SJSA1 (cell line): ENCODE measurements around the gene PKIG. TPM values are rescaled to one million over a fixed set of nuclear protein-coding genes. Genes with fewer than 3 reads are reported as not detected.
"Not testable (repeated sequence)": the region's sequence is repeated elsewhere in the genome, so short reads cannot be mapped to it uniquely, and the experiment has no call there.

Experiments used
- DNase-seq, 2 experiments: peaks; one replicate each; pipeline ENCODE4 v3.0.0-alpha.2; 2015 to 2020; ENCODE audit warnings: low spot score in 2 of 2, low read depth in 1 of 2
- H3K27ac ChIP-seq: fragments of 250-450 bp; sonication (Bioruptor Pico); 2 replicates; pipeline ENCODE4 v1.5.1; 2020; ENCODE audit warnings: mild to moderate bottlenecking, moderate library complexity
- H3K27me3 ChIP-seq: fragments of 250-450 bp; sonication (Bioruptor Pico); replicated peaks from 2 replicates; pipeline ENCODE4 v1.5.1; 2020; ENCODE audit warnings: mild to moderate bottlenecking, moderate library complexity
- H3K36me3 ChIP-seq: fragments of 250-450 bp; sonication (Bioruptor Pico); 2 replicates; pipeline ENCODE4 v1.5.1; 2020; ENCODE audit warnings: mild to moderate bottlenecking
- H3K4me1 ChIP-seq: fragments of 250-450 bp; sonication (Bioruptor Pico); replicated peaks from 2 replicates; pipeline ENCODE4 v1.6.1; 2021; ENCODE audit warnings: mild to moderate bottlenecking
- H3K4me3 ChIP-seq: fragments of 250-450 bp; sonication (Bioruptor Pico); 2 replicates; pipeline ENCODE4 v1.5.1; 2020; ENCODE audit warnings: mild to moderate bottlenecking
- H3K9me3 ChIP-seq: fragments of 250-450 bp; sonication (Bioruptor Pico); replicated peaks from 2 replicates; pipeline ENCODE4 v1.5.1; 2020; ENCODE audit warnings: mild to moderate bottlenecking
- total RNA-seq: library from RNA; depleted of rRNA; stranded (reverse); fragments of >200 nt; shearing (Covaris generic); gene quantifications from 2 replicates; pipeline ENCODE4 v1.2.3, GENCODE V29; 2014

The PKIG gene
- total RNA-seq, 1 experiment from 2014 or later: 54.6 TPM

DNA sequence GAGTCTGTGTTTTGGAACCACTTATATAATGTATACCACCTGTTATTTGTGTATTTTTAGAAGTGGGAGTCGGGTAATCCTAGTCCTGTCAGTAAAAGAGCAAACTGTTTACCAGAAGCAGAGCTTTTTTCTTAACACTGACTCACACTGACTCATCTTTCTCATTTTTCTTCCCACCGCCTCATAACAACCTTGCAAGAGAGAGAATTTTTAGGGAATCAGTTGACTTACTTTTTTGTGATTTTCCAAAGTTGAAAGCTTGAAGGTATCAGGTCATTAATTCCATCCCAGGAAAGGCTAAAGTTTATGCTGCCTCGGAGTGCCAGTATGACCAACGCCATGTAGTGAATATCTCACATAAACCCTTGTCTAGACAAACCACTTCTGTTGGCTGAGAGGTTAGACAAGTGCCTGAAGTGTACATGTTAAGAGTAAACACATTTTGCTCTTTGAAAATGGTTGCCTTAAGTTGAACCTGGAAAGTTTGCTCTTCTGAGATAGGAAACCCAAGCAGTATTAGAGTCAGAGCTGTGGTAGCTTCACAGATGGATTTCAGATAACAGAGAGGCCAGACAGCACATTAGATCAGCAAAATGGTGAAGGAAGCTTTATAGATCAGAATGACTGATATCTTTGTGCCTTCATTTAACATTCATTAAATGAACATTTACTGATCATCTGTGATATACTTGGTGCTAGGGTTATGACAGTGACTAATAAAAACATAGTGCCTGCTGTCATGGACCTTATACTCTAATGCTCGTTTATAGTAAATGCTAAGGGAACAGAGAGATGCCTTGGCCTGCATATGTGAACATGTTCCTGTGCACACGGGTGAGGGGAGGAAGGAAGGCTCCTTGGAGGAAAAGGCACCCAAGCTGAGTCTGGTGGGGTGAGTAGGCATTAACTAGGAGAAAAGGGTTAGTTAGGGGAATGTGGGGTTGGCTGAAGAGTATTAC lies 29.1 kb upstream of the PKIG start:
- Histone ChIP-seq H3K4me1 (peaks cover 44% of the 10 kb centered on the region), H3K27ac (peak overlapping the region; percentile 37), H3K4me3 (no peak overlapping the region), H3K9me3 (no peaks in the 10 kb centered on the region), H3K36me3 (no peaks in the 10 kb centered on the region), H3K27me3 (no peaks in the 10 kb centered on the region)
- DNase-seq: peak in 1 of 2 experiments; percentile 85

DNA sequence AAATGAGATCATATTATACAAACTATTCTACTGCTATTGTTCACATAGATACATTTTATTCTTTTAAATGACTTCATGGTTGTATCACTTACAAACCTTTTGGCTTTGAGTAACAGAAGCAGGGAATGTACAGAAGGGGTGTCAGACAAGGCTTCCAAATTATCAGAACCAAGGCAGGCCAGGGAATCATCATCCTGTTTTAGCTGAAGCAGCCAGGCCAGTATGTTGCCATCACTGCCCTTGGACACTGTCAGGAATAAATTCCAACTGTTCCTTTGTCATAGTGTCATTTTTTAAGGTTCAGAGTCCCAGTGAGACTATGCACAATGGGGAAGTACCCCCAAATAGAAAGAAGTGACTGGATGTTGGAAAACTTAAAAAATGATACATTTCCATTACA lies 23.1 kb upstream of the PKIG start:
- Histone ChIP-seq H3K27me3 (no peaks in the 10 kb centered on the region), H3K9me3 (no peaks in the 10 kb centered on the region), H3K27ac (no peak overlapping the region), H3K4me1 (peaks cover 5% of the 10 kb centered on the region), H3K36me3 (no peaks in the 10 kb centered on the region), H3K4me3 (no peak overlapping the region)
- DNase-seq: no peak

DNA sequence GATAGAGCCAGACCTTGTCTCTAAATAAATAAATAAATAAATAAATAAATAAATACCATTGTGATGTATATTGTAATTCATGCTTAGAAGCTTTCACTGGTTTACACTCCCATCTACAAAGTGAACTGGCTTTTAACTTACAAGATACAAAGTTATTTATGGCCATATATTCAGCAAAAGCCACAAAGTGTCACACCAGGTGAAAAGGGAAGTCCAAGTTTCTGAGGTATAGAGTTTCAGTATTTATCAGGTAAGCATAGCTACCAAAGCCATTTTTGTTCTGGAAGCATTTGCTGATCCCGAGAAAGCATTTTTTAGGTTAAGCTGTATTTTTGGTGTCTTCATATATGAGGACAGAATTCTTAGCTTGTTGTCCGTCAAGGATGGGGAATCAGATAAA lies 22.1 kb upstream of the PKIG start:
- Histone ChIP-seq H3K36me3 (no peaks in the 10 kb centered on the region), H3K4me1 (peaks cover 5% of the 10 kb centered on the region; the same call in 1 of the 2 replicates), H3K27me3 (no peaks in the 10 kb centered on the region), H3K9me3 (no peaks in the 10 kb centered on the region), H3K27ac (no peak overlapping the region), H3K4me3 (no peak overlapping the region)
- DNase-seq: no peak

GRCh38 chr20:44560818-44561217 lies 21.6 kb upstream of the PKIG start:
- not testable (repeated sequence) for H3K27ac ChIP-seq, H3K4me3 ChIP-seq, H3K4me1 ChIP-seq

GRCh38 chr20:44561876-44562275 lies 20.5 kb upstream of the PKIG start:
- Histone ChIP-seq H3K9me3 (no peaks in the 10 kb centered on the region), H3K36me3 (no peaks in the 10 kb centered on the region)

More at GRCh38 chr20:44560818-44561217, 21.6 kb upstream of the PKIG start:
- DNase-seq, H3K36me3 ChIP-seq, H3K27me3 ChIP-seq, H3K9me3 ChIP-seq: not testable (repeated sequence)

GRCh38 chr20:44566018-44566417 lies 16.4 kb upstream of the PKIG start:
- DNase-seq: peak; percentile 51 to 78
- H3K4me1 ChIP-seq: peaks cover 19% of the 10 kb centered on the region

More at GRCh38 chr20:44561876-44562275, 20.5 kb upstream of the PKIG start:
- DNase-seq: no peak
- H3K27me3 ChIP-seq: no peaks in the 10 kb centered on the region
- peaks cover 18% of the 10 kb centered on the region for H3K4me1 ChIP-seq
- H3K27ac ChIP-seq: no peak overlapping the region
- no peak overlapping the region for H3K4me3 ChIP-seq

GRCh38 chr20:44566811-44567210 lies 15.6 kb upstream of the PKIG start:
- Histone ChIP-seq H3K27me3 (no peaks in the 10 kb centered on the region; the same call in 1 of the 2 replicates), H3K4me3 (no peak overlapping the region), H3K27ac (no peak overlapping the region), H3K9me3 (no peaks in the 10 kb centered on the region), H3K4me1 (peaks cover 25% of the 10 kb centered on the region), H3K36me3 (no peaks in the 10 kb centered on the region)
- no peak for DNase-seq

More at GRCh38 chr20:44566018-44566417, 16.4 kb upstream of the PKIG start:
- H3K27me3 ChIP-seq: no peaks in the 10 kb centered on the region; the same call in 1 of the 2 replicates
- no peak overlapping the region for H3K27ac ChIP-seq
- no peaks in the 10 kb centered on the region for H3K36me3 ChIP-seq
- H3K4me3 ChIP-seq: no peak overlapping the region
- H3K9me3 ChIP-seq: no peaks in the 10 kb centered on the region

DNA sequence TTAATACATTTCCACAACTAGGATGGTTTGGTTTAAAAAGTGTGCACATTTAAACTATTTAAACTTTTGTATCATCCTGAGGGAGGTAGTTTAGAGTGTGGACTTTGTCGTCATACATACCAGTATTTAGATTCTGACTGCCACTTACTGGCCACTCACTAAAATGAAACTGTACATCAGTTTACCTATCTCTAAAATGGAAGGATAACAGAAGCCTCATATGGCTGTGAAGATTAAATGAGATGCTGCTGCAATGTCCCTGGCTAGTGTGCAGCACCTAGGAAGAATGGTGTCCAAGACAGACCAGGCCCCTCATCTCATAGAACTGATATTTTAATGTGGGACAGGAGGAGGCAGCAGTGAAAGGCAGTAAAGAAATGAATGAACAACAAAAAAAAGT lies 12.0 kb upstream of the PKIG start:
- H3K36me3 ChIP-seq: no peaks in the 10 kb centered on the region
- no peak overlapping the region for H3K27ac ChIP-seq
- no peaks in the 10 kb centered on the region; the same call in 1 of the 2 replicates for H3K27me3 ChIP-seq
- no peaks in the 10 kb centered on the region for H3K9me3 ChIP-seq
- DNase-seq: no peak
- H3K4me3 ChIP-seq: no peak overlapping the region
- H3K4me1 ChIP-seq: peaks cover 47% of the 10 kb centered on the region

DNA sequence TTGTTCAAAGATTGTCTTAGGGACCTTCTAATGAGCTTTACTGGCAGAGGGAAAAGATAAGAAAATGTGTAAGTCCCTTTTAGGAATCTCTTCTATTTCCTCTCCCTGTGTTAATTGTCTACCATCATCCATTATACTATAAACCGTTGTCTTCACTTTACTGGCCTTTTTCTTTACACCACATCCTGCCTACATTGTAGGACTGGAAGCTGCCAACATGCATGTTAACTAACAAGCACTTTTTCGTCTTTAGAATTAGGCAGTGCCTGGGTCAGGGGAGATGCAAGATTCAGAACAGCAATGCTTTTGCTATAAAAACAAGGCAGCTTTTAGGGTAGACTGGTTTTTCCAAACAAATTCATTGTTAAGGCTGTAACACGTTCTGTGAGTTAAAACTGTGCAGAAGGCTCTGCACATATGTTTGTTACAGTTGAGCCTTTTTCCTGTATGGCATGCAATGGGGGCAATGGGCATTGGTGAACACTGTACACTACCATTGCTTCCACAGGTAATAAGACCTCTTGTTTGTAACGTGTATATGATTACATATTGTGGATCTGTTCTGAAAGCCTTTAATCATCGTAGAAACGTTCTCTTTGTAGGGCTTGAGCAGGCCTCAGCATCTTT lies 10.9 kb upstream of the PKIG start:
- H3K27me3 ChIP-seq: no peaks in the 10 kb centered on the region; the same call in 1 of the 2 replicates
- no peaks in the 10 kb centered on the region for H3K36me3 ChIP-seq
- DNase-seq: no peak
- H3K27ac ChIP-seq: peak overlapping the region; percentile 98; the same call in 1 of the 2 replicates
- H3K4me3 ChIP-seq: no peak overlapping the region
- H3K4me1 ChIP-seq: peaks cover 41% of the 10 kb centered on the region
- no peaks in the 10 kb centered on the region for H3K9me3 ChIP-seq

DNA sequence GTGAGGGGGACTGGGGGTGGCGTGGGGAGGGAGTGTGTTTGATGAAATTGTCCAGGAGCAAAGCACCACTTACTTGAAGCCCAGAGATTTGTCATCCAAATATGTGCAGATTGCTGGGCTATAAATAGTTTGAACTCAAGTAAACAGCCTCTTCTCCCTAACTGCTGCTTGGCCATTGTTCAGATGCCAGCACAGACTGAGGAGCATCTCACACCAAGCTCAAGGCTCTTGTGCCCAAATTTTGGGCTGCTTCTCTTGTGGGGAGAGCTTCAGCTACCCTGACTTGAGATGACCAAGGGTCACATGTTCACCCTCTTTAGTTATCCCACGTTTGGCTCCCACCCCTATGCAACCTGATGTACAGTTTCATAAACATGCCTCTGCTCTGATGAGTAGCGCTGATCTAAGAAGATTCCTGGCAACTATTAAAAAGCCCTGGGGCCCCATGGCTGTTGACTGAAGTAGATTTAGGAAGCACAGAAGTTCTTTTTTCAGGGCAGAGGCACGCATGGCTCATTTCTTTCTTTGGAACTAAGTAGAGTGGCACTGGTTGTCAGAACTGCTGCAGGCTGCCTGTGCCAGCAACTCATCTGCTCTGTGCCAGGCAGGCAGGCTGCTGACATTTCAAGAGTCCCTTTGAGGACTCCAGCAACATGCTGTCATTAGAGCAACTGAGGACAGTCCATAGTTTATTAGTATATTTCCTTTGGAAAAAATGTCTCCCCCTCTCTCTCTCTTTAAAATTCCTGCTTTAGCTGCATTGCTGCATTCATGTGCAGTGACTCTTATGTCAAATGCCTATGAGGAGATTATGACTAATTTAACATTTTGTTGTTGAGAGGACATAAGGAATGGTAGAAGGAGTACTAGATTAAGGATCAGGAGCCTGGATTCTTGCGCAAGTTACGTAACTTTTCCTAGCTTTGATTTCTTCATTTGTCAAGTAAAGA lies 9.6 kb upstream of the PKIG start:
- DNase-seq: peak; percentile 72 to 93
- Histone ChIP-seq H3K27me3 (no peaks in the 10 kb centered on the region), H3K4me3 (no peak overlapping the region), H3K9me3 (peaks cover 4% of the 10 kb centered on the region; the same call in 1 of the 2 replicates), H3K36me3 (no peaks in the 10 kb centered on the region), H3K4me1 (peaks cover 45% of the 10 kb centered on the region), H3K27ac (peak overlapping the region; percentile 98)

DNA sequence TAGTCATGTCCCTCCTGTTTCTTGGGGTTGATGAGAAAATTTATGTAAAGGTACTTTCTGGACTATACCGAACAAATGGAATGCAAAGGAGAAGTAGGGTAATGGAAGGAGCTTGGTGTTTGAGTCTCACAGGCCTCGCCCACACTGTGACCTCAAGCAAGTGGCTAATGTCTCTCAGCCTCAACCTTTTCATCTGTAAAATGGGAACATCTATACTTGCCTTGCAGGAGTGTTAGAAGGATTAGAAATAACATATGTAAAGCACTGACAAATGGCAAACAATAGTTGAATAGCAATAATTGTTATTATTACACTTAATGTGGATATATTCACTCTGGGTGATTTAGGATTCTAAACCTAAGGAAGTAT lies 8.9 kb upstream of the PKIG start:
- H3K4me1 ChIP-seq: peaks cover 45% of the 10 kb centered on the region

GRCh38 chr20:44574372-44574771 lies 8.0 kb upstream of the PKIG start:
- no peak for DNase-seq
- Histone ChIP-seq H3K9me3 (peaks cover 4% of the 10 kb centered on the region; the same call in 1 of the 2 replicates), H3K27ac (no peak overlapping the region), H3K36me3 (no peaks in the 10 kb centered on the region), H3K4me1 (peaks cover 49% of the 10 kb centered on the region), H3K27me3 (no peaks in the 10 kb centered on the region), H3K4me3 (no peak overlapping the region)

More for the DNA sequence above, 8.9 kb upstream of the PKIG start:
- Histone ChIP-seq H3K4me3 (no peak overlapping the region), H3K27ac (peak overlapping the region; percentile 98), H3K27me3 (no peaks in the 10 kb centered on the region), H3K36me3 (no peaks in the 10 kb centered on the region), H3K9me3 (peaks cover 4% of the 10 kb centered on the region; the same call in 1 of the 2 replicates)
- DNase-seq: no peak

DNA sequence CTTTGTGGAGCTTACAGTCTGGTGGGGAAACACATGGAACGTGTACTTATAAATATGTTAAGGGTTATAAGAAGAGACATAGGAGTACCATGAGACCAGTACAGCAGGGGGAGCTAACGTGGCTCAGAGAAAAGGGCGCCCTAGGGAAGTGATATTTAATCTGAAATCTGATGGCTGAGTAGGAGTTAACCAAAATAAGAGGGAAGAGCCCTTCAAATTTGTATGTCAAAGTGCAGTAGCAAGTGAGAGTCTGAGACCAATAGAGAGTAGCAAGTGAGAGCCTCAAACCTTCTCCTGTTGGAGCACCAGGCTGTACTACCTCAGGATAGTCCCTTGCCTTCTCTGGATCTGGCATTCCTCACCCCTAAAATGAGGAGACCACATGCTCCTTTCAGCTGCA lies 6.1 kb upstream of the PKIG start:
- DNase-seq: peak in 1 of 2 experiments; percentile 46
- Histone ChIP-seq H3K4me3 (no peak overlapping the region), H3K27me3 (no peaks in the 10 kb centered on the region)

More for the DNA sequence above, 6.1 kb upstream of the PKIG start:
- Histone ChIP-seq H3K4me1 (peaks cover 67% of the 10 kb centered on the region), H3K36me3 (no peaks in the 10 kb centered on the region), H3K9me3 (peaks cover 4% of the 10 kb centered on the region; the same call in 1 of the 2 replicates), H3K27ac (peak overlapping the region; percentile 77)
